HepG2 (cell line): ENCODE measurements around the gene HEPHL1. TPM values are rescaled to one million over a fixed set of nuclear protein-coding genes. Genes with fewer than 3 reads are reported as not detected.

Source experiments
- CENPBD1 ChIP-seq: sonication (generic); formaldehyde crosslinking; IDR thresholded peaks from 2 replicates; pipeline ENCODE4 v1.8.0; 2022; ENCODE audit warnings: missing genetic modification reagents, low read depth, mild to moderate bottlenecking, borderline replicate concordance
- CERS6 ChIP-seq: sonication (generic); formaldehyde crosslinking; IDR thresholded peaks from 2 replicates; pipeline ENCODE4 v1.5.0; 2020; ENCODE audit warnings: missing genetic modification reagents
- CSRNP2 ChIP-seq: sonication (generic); formaldehyde crosslinking; conservative IDR thresholded peaks from 2 replicates; pipeline ENCODE4 v1.8.0; 2022; ENCODE audit warnings: low read depth, missing genetic modification reagents
- HNF1B ChIP-seq: sonication (generic); formaldehyde crosslinking; IDR thresholded peaks from 2 replicates; pipeline ENCODE4 v1.5.1; 2020; ENCODE audit warnings: mild to moderate bottlenecking, moderate library complexity, missing genetic modification reagents
- HNRNPL ChIP-seq: fragments of 200-400 bp; formaldehyde crosslinking; IDR thresholded peaks from 2 replicates; pipeline ENCODE4 v1.6.1; 2017; ENCODE audit warnings: mild to moderate bottlenecking, low read depth, low read length
- NCOA5 ChIP-seq: sonication (generic); formaldehyde crosslinking; IDR thresholded peaks from 2 replicates; pipeline ENCODE4 v1.4.0; 2020; ENCODE audit warnings: missing genetic modification reagents
- PAWR ChIP-seq: sonication (generic); formaldehyde crosslinking; IDR thresholded peaks from 2 replicates; pipeline ENCODE4 v1.4.0; 2020; ENCODE audit warnings: missing genetic modification reagents, mild to moderate bottlenecking, borderline replicate concordance
- SMAD3 ChIP-seq: sonication (generic); formaldehyde crosslinking; IDR thresholded peaks from 2 replicates; pipeline ENCODE4 v1.4.0; 2020; ENCODE audit warnings: missing genetic modification reagents
- SOX5 ChIP-seq: IDR thresholded peaks from 2 replicates; pipeline ENCODE4 v1.6.1; 2016; ENCODE audit warnings: borderline replicate concordance
- YEATS4 ChIP-seq: sonication (generic); formaldehyde crosslinking; IDR thresholded peaks from 2 replicates; pipeline ENCODE4 v1.4.0; 2020; ENCODE audit warnings: missing genetic modification reagents, borderline replicate concordance
- ZBED4 ChIP-seq: sonication (generic); formaldehyde crosslinking; IDR thresholded peaks from 2 replicates; pipeline ENCODE4 v1.4.0; 2020; ENCODE audit warnings: missing genetic modification reagents, borderline replicate concordance
- ZBTB33 ChIP-seq: sonication (generic); formaldehyde crosslinking; IDR thresholded peaks from 2 replicates; pipeline ENCODE4 v1.4.0; 2020; ENCODE audit warnings: missing genetic modification reagents
- ZNF274 ChIP-seq: sonication (generic); formaldehyde crosslinking; IDR thresholded peaks from 2 replicates; pipeline ENCODE4 v1.5.1; 2020; ENCODE audit warnings: mild to moderate bottlenecking, missing genetic modification reagents
- ZNF563 ChIP-seq: sonication (generic); formaldehyde crosslinking; IDR thresholded peaks from 2 replicates; pipeline ENCODE4 v1.8.0; 2022; ENCODE audit warnings: mild to moderate bottlenecking, moderate library complexity, missing genetic modification reagents
- ZNF639 ChIP-seq: conservative IDR thresholded peaks from 2 replicates; pipeline ENCODE4 v1.6.1; 2018; ENCODE audit warnings: missing genetic modification reagents
- polyA plus RNA-seq, 8 experiments: library from polyadenylated mRNA; depleted of rRNA in 3 of 8; stranded (reverse) in 7 of 8; unstranded in 1 of 8; fragments of >200 nt; fragmentation: Illumina TruSeq in 4 of 8; extraction: Trizol in 4 of 8; gene quantifications; 2 replicates each; pipeline versions ENCODE4 v1.2.1 to v1.2.3, GENCODE V29; 2011 to 2016; ENCODE audit warnings: low read depth in 4 of 8, missing spikeins in 1 of 8, mixed read lengths in 1 of 8; ENCODE audit not compliant: insufficient read depth in 1 of 8
- total RNA-seq, 5 experiments: library from RNA; depleted of rRNA; stranded (reverse); fragments of >200 nt; fragmentation: Illumina TruSeq; extraction: Trizol; gene quantifications; 2 replicates each; pipeline ENCODE4 v1.2.3, GENCODE V29; 2016; ENCODE audit warnings: low read depth in 1 of 5

Gene HEPHL1
- total and polyA plus RNA-seq, 2 of the 13 experiments (the other 11 are each of a cell fraction or from before 2014, with no cell fraction given): 0.04 to 0.05 TPM

- no peak for TF ChIP-seq CERS6
- no peak for TF ChIP-seq YEATS4 (CRISPR knock-in tag)
- TF ChIP-seq SMAD3: no peak
- 0 out of 2 replicates have a peak, but pooled peaks have one; percentile 4 for TF ChIP-seq HNRNPL
- 0 out of 2 replicates have a peak, but pooled peaks have one; percentile 1 for TF ChIP-seq ZNF563 (CRISPR knock-in tag)
- no peak for TF ChIP-seq CSRNP2 (CRISPR knock-in tag)
- no peak for TF ChIP-seq PAWR (CRISPR knock-in tag)
- TF ChIP-seq ZBED4: peak; percentile 57; the same call in 1 of the 2 replicates
- no peak for TF ChIP-seq SOX5 (CRISPR knock-in tag)
- TF ChIP-seq ZBTB33 (CRISPR knock-in tag): 0 out of 2 replicates have a peak, but pooled peaks have one; percentile 0
- TF ChIP-seq ZNF274 (CRISPR knock-in tag): 0 out of 2 replicates have a peak, but pooled peaks have one; percentile 4
- no peak for TF ChIP-seq NCOA5 (CRISPR knock-in tag)
- TF ChIP-seq CENPBD1 (CRISPR knock-in tag): no peak
- TF ChIP-seq HNF1B: 0 out of 2 replicates have a peak, but pooled peaks have one; percentile 26
- TF ChIP-seq ZNF639 (CRISPR knock-in tag): peak; percentile 39; the same call in 1 of the 2 replicates
Measured at GRCh38 chr11:94129512-94130297, 108.6 kb downstream of the HEPHL1 start (continued).
